ENCODE data around the gene GOLGA5.

GOLGA5 gene

GRCh38 chr14:92883066-92883465 lies 89.0 kb downstream of the GOLGA5 start:
- no peak for DNase-seq (ENCODE audit: low read depth)
- no peak for TF ChIP-seq CTCF (IDR thresholded peaks at IDR 0.05; ENCODE audit: low read depth, low read length)
- TF ChIP-seq MAX (IDR thresholded peaks at IDR 0.05; ENCODE audit: low read depth, low read length), result no peak
- no peak overlapping the region for H3K4me3 ChIP-seq (ENCODE audit: low read depth, low read length)

- H3K4me3 ChIP-seq (ENCODE audit: low read depth, low read length), result no peak overlapping the region
- TF ChIP-seq POLR2A (IDR thresholded peaks at IDR 0.05; ENCODE audit: extremely low read depth, insufficient read length), result no peak
- TF ChIP-seq CTCF (IDR thresholded peaks at IDR 0.05; ENCODE audit: low read depth, low read length), result no peak
- TF ChIP-seq MAX (IDR thresholded peaks at IDR 0.05; ENCODE audit: low read depth, low read length), result no peak
- TF ChIP-seq MYC (IDR thresholded peaks at IDR 0.05; ENCODE audit: low read depth, low read length), result no peak
- DNase-seq (ENCODE audit: low read depth), result no peak
Measured at GRCh38 chr14:92884410-92884809, 90.3 kb downstream of the GOLGA5 start.

- H3K4me3 ChIP-seq (ENCODE audit: low read depth, low read length), result no peak overlapping the region
- no peak for DNase-seq (ENCODE audit: low read depth)
- TF ChIP-seq POLR2A (IDR thresholded peaks at IDR 0.05; ENCODE audit: extremely low read depth, insufficient read length) (no peak), MYC (IDR thresholded peaks at IDR 0.05; ENCODE audit: low read depth, low read length) (no peak), CTCF (IDR thresholded peaks at IDR 0.05; ENCODE audit: low read depth, low read length) (no peak), MAX (IDR thresholded peaks at IDR 0.05; ENCODE audit: low read depth, low read length) (no peak)
Measured at GRCh38 chr14:92885279-92886061, 91.4 kb downstream of the GOLGA5 start.

GRCh38 chr14:92886337-92886736 lies 92.2 kb downstream of the GOLGA5 start:
- H3K4me3 ChIP-seq (ENCODE audit: low read depth, low read length), result no peak overlapping the region
- TF ChIP-seq MYC (IDR thresholded peaks at IDR 0.05; ENCODE audit: low read depth, low read length) (no peak), POLR2A (IDR thresholded peaks at IDR 0.05; ENCODE audit: extremely low read depth, insufficient read length) (no peak), CTCF (IDR thresholded peaks at IDR 0.05; ENCODE audit: low read depth, low read length) (no peak), MAX (IDR thresholded peaks at IDR 0.05; ENCODE audit: low read depth, low read length) (no peak)
- no peak for DNase-seq (ENCODE audit: low read depth)

- DNase-seq (ENCODE audit: low read depth), result no peak
- TF ChIP-seq MYC (IDR thresholded peaks at IDR 0.05; ENCODE audit: low read depth, low read length) (no peak), CTCF (IDR thresholded peaks at IDR 0.05; ENCODE audit: low read depth, low read length) (no peak), MAX (IDR thresholded peaks at IDR 0.05; ENCODE audit: low read depth, low read length) (no peak), POLR2A (IDR thresholded peaks at IDR 0.05; ENCODE audit: extremely low read depth, insufficient read length) (no peak)
- H3K4me3 ChIP-seq (ENCODE audit: low read depth, low read length), result no peak overlapping the region
Measured at GRCh38 chr14:92887157-92887556, 93.1 kb downstream of the GOLGA5 start.
